OCI-LY3 (cell line): ENCODE results near the gene PKNOX1.

Source experiments
- EZH2phosphoT487 ChIP-seq: fragments of 200-600 bp; shearing (Covaris generic); IDR thresholded peaks from 2 replicates; pipeline ENCODE4 v1.6.1; 2018; ENCODE audit warnings: antibody characterized with exemption, mixed run types, low read depth
- TF ChIP-seq, protein P1 (sequence below): fragments of 200-600, 300-600 bp; sonication (generic); IDR thresholded peaks from 2 replicates; pipeline ENCODE4 v1.5.1; 2014; ENCODE audit warnings: antibody characterized with exemption, low read length, low read depth

DNA sequence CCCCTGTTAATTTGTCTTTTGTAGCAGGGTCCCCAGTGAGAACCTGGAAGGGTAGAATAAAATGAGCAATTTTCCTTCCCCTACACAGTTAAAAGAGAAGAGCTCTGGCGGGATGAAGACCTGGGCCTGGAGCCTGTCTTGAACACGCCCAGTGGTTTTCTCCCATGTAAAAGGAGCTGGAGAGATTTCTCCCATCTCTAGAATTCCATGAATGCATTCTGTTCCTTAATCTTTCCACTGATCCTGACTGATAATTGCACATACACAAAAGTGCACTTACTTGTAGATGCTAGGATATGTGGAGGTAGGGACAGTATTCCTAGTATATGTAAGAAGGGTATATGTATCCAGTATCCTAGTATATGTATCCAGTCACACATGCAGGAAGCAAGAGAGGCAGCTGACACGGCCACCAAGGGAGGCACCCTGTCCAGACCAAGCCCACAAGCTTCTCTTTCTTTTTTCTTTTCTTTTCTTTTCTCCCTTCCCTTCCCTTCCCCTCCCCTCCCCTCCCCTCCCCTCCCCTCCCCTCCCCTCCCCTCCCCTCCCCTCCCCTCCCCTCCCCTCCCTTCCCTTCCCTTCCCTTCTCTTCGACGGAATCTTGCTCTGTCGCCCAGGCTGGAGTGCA is 11.9 kb upstream of the PKNOX1 start:
- TF ChIP-seq, protein P1, sequence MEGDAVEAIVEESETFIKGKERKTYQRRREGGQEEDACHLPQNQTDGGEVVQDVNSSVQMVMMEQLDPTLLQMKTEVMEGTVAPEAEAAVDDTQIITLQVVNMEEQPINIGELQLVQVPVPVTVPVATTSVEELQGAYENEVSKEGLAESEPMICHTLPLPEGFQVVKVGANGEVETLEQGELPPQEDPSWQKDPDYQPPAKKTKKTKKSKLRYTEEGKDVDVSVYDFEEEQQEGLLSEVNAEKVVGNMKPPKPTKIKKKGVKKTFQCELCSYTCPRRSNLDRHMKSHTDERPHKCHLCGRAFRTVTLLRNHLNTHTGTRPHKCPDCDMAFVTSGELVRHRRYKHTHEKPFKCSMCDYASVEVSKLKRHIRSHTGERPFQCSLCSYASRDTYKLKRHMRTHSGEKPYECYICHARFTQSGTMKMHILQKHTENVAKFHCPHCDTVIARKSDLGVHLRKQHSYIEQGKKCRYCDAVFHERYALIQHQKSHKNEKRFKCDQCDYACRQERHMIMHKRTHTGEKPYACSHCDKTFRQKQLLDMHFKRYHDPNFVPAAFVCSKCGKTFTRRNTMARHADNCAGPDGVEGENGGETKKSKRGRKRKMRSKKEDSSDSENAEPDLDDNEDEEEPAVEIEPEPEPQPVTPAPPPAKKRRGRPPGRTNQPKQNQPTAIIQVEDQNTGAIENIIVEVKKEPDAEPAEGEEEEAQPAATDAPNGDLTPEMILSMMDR: no peak
- no peak for TF ChIP-seq EZH2phosphoT487
